T-cell (primary cell): ENCODE results near the gene GGT6. TPM values are rescaled to one million over a fixed set of nuclear protein-coding genes. Genes with fewer than 3 reads are reported as not detected.

Experiments used
- ATAC-seq, 4 experiments: fragments of 200-7000 bp in 3 of 4; fragments of 150-1000 bp in 1 of 4; cut with Tn5 transposase; replicated peaks in 1 of 4; 1 replicate in 3 of 4; 2 replicates in 1 of 4; pipeline ENCODE4 v1.10.0; 2021; ENCODE audit warnings: moderate library complexity in 3 of 4, mild to moderate bottlenecking in 2 of 4, moderate number of reproducible peaks in 1 of 4
- CTCF ChIA-PET, 2 donors: fragments of 300-600 bp; sonication (Branson Sonifier 250); formaldehyde crosslinking; loops; one replicate each; lab custom pipeline; 2022; ENCODE audit warnings: antibody characterized with exemption in 2 of 2; lab: Charles Lee
- POLR2A ChIA-PET, 2 donors: fragments of 300-600 bp; sonication (Branson Sonifier 250); formaldehyde crosslinking; loops; one replicate each; lab custom pipeline; 2022; ENCODE audit warnings: antibody characterized with exemption in 2 of 2; lab: Charles Lee
- DNase-seq, 35 experiments: peaks; one replicate each; pipeline versions ENCODE4 v3.0.0 to v3.0.0-alpha.2; 2013 to 2023
- H3K27ac ChIP-seq: one replicate; pipeline ENCODE4 v1.5.1; 2013; ENCODE audit warnings: low read length
- H3K27me3 ChIP-seq, 2 experiments: replicated peaks in 1 of 2; 1 replicate in 1 of 2; 2 replicates in 1 of 2; pipeline versions ENCODE4 v1.6.1 to v1.7.0; 2013; ENCODE audit warnings: low read length in 1 of 2, mixed read lengths in 1 of 2; ENCODE audit not compliant: control insufficient read depth in 2 of 2, insufficient read depth in 2 of 2; ENCODE audit errors: extremely low read depth in 1 of 2
- H3K36me3 ChIP-seq, 2 donors: 1 replicate in 1 of 2; 2 replicates in 1 of 2; pipeline versions ENCODE4 v1.6.1 to v1.7.0; 2013; ENCODE audit warnings: low read length in 1 of 2; ENCODE audit not compliant: control insufficient read depth in 2 of 2, insufficient read depth in 1 of 2; ENCODE audit errors: extremely low read depth in 1 of 2
- H3K4me1 ChIP-seq, 2 experiments: 1 replicate in 1 of 2; 2 replicates in 1 of 2; pipeline versions ENCODE4 v1.6.1 to v1.7.0; 2013; ENCODE audit warnings: low read length in 2 of 2, mixed read lengths in 1 of 2; ENCODE audit not compliant: insufficient read depth in 2 of 2, control insufficient read depth in 1 of 2; ENCODE audit errors: extremely low read depth in 1 of 2
- H3K4me3 ChIP-seq, 2 donors: 1 replicate in 1 of 2; 2 replicates in 1 of 2; pipeline versions ENCODE4 v1.5.1 to v1.7.0; 2013; ENCODE audit warnings: mild to moderate bottlenecking in 2 of 2, low read length in 1 of 2, moderate library complexity in 1 of 2; ENCODE audit not compliant: control insufficient read depth in 1 of 2; ENCODE audit errors: extremely low read depth in 1 of 2
- H3K9me3 ChIP-seq: 2 replicates; pipeline ENCODE4 v1.7.0; 2013
- H3K27ac Mint-ChIP-seq, 2 donors: one replicate each; pipeline ENCODE4 v1.8.0; 2020 to 2021; ENCODE audit warnings: mild to moderate bottlenecking in 2 of 2, mixed read lengths in 2 of 2
- H3K27me3 Mint-ChIP-seq, 2 donors: one replicate each; pipeline ENCODE4 v1.8.0; 2021 to 2022; ENCODE audit warnings: mixed read lengths in 2 of 2
- H3K36me3 Mint-ChIP-seq: one replicate; pipeline ENCODE4 v1.8.0; 2021; ENCODE audit warnings: mixed read lengths
- H3K4me1 Mint-ChIP-seq, 3 donors: one replicate each; pipeline ENCODE4 v1.8.0; 2020 to 2022; ENCODE audit warnings: mixed read lengths in 3 of 3, mild to moderate bottlenecking in 1 of 3
- H3K4me3 Mint-ChIP-seq, 3 donors: one replicate each; pipeline ENCODE4 v1.8.0; 2020 to 2022; ENCODE audit warnings: mild to moderate bottlenecking in 3 of 3, mixed read lengths in 3 of 3, moderate library complexity in 3 of 3
- H3K9me3 Mint-ChIP-seq, 3 donors: one replicate each; pipeline ENCODE4 v1.8.0; 2020 to 2022; ENCODE audit warnings: mixed read lengths in 3 of 3
- WGBS: methylation state at CpG from one replicate; pipeline ENCODE4 v1.1.5; 2013; ENCODE audit warnings: missing lambda C conversion rate; ENCODE audit not compliant: insufficient coverage; 5-methylcytosine and 5-hydroxymethylcytosine counted together
- total RNA-seq, 35 experiments: library from RNA in 6 of 35; stranded (reverse) in 6 of 35; fragments of 120-200 nt in 1 of 35; gene quantifications; one replicate each; pipeline versions ENCODE4 v1.2.1 to v1.2.4 and lab custom pipeline; 2013 to 2026

GGT6 gene
- total RNA-seq, 5 donors from 2014 or later (not counting 1 experiment from before 2014, with no cell fraction given): not detected

DNA sequence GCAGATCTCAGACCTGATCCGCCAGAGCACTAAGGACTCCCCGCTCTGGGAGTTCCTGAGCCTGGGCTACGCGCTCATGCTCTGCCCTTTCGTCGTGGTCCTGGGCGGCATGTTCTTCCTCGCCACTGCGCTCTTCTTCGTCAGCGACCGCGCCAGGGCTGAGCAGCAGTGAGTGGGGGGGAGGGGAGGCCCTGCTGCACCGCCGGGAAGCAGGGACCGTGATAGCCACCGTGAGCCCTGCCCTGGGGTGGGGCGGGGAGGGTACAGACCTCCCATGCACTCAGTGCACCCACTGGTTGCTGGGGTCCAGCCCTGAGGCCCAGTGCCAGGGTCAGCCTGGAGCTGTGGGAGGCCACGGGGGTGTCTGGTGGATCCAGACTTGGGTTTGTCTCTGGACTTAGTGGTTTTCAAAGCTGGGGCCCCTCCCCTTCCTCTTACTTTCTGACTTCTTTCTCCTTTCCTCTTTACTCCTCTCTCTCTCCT lies 24.1 kb downstream of the GGT6 start:
- peaks cover 0 to 5% (median 1%) of the 10 kb centered on the region in 3 donors for H3K4me1 Mint-ChIP-seq
- Histone ChIP-seq H3K4me1 (no peaks in the 10 kb centered on the region), H3K27ac (no peak overlapping the region), H3K36me3 (peaks cover 12 to 24% of the 10 kb centered on the region in 2 donors), H3K27me3 (peaks cover 0 to 40% of the 10 kb centered on the region in 2 experiments), H3K9me3 (no peaks in the 10 kb centered on the region), H3K4me3 (no peak overlapping the region)
- no peak overlapping the region for H3K27ac Mint-ChIP-seq
- H3K36me3 Mint-ChIP-seq: peaks cover 4% of the 10 kb centered on the region
- 71% methylated on average over 9 of the region's 19 CpGs for WGBS
- DNase-seq (no peak), ATAC-seq (peak in 1 of 4 experiments; percentile 14)
- H3K9me3 Mint-ChIP-seq: no peaks in the 10 kb centered on the region
- ChIA-PET CTCF (no interaction called here), POLR2A (no interaction called here)
- peaks cover 7% of the 10 kb centered on the region in 2 donors for H3K27me3 Mint-ChIP-seq
- H3K4me3 Mint-ChIP-seq: no peak overlapping the region

DNA sequence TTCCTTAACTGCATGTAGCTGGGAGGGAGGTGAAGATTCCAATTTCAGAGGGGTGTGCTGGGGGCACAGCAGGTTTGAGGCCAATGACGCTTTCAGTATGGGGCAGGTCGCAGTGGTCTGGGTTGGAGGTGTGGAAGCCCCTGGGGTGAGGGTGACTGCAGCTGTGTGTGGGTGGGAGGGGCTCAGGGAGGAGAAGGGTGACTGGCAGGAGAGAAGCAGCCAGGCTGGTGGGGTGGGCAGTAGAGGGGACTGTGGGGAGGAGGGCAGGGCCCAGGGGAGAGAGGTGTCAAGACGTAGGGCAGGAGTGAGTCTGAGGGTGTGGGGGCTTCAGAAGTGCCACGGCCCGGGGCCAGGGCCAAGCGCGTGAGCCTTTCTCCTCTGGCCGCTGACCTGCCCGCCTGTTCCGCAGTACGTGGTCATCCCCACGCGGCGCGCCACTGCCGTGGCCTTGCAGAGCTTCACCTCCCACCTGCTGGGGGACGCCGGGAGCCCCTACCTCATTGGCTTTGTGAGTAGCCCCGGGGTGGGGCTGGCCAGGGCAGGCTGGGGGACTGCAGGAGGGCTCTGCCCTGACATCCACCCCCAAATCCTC lies 24.6 kb downstream of the GGT6 start:
- H3K27ac Mint-ChIP-seq: no peak overlapping the region
- 83% methylated on average over 8 of the region's 19 CpGs for WGBS

DNA sequence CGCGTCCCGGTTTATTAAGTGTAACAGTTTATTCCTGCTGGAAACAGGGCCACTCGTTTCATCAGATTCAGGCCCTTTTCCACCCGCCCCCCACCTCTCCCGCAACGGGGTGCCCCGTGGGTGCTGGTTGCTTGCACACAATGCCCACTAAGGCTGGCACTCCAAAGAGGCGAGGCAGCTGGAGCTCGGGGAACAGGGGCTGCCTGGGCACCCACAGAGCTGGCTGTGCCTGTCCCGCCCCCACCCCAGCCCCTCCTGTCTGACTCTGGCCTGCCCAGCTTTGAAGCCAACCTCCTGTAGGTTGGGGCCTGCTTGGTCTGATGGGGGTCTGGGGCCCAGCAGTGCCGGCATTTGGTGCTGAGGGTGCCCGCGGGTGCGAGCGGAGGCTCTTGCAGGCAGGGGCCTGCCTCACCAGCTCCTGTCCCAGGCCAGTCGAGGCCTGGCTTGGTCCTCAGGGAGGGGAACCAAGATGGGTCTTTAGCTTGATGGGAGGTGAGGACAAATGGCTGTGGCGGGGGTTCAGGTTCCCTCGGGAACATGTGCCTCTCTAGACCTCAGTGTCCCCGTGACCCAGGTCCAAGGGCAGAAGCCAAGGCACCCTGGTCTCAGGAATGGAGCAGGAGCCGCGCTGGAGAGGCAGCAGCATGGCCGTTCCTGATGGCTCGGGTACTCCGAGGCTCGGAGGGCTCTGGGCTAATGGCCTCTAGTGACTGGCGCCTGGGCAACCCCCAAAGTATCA lies 25.3 kb downstream of the GGT6 start:
- Mint-ChIP-seq H3K4me3 (no peak overlapping the region), H3K9me3 (no peaks in the 10 kb centered on the region), H3K27ac (no peak overlapping the region), H3K27me3 (peaks cover 7% of the 10 kb centered on the region in 2 donors), H3K4me1 (peaks cover 0 to 5% (median 1%) of the 10 kb centered on the region in 3 donors), H3K36me3 (peaks cover 4% of the 10 kb centered on the region)
- DNase-seq: no peak
- H3K4me1 ChIP-seq: no peaks in the 10 kb centered on the region
- WGBS: 76% methylated on average over 19 of the region's 27 CpGs
- ChIA-PET CTCF (interaction anchor here in 1 of 2 donors (0.6 kb wide), 1 partner anchor 523 kb away, joined by 4 read pairs; no protein-coding TSS in a partner anchor), POLR2A (no interaction called here)
- no peak overlapping the region for H3K27ac ChIP-seq
- no peak overlapping the region for H3K4me3 ChIP-seq
- peaks cover 0 to 42% of the 10 kb centered on the region in 2 experiments for H3K27me3 ChIP-seq
- no peaks in the 10 kb centered on the region for H3K9me3 ChIP-seq
- H3K36me3 ChIP-seq: peaks cover 9 to 13% of the 10 kb centered on the region in 2 donors
- no peak for ATAC-seq

More for the DNA sequence above, 24.6 kb downstream of the GGT6 start:
- Mint-ChIP-seq H3K36me3 (peaks cover 4% of the 10 kb centered on the region), H3K4me1 (peaks cover 0 to 5% (median 1%) of the 10 kb centered on the region in 3 donors), H3K9me3 (no peaks in the 10 kb centered on the region), H3K27me3 (peaks cover 7% of the 10 kb centered on the region in 2 donors), H3K4me3 (no peak overlapping the region)
- no peak overlapping the region for H3K4me3 ChIP-seq
- H3K9me3 ChIP-seq: no peaks in the 10 kb centered on the region
- ATAC-seq (no peak), DNase-seq (no peak)
- peaks cover 11 to 19% of the 10 kb centered on the region in 2 donors for H3K36me3 ChIP-seq
- H3K4me1 ChIP-seq: no peaks in the 10 kb centered on the region
- CTCF ChIA-PET: no interaction called here
- POLR2A ChIA-PET: no interaction called here
- H3K27me3 ChIP-seq: peaks cover 0 to 42% of the 10 kb centered on the region in 2 experiments
- no peak overlapping the region for H3K27ac ChIP-seq

DNA sequence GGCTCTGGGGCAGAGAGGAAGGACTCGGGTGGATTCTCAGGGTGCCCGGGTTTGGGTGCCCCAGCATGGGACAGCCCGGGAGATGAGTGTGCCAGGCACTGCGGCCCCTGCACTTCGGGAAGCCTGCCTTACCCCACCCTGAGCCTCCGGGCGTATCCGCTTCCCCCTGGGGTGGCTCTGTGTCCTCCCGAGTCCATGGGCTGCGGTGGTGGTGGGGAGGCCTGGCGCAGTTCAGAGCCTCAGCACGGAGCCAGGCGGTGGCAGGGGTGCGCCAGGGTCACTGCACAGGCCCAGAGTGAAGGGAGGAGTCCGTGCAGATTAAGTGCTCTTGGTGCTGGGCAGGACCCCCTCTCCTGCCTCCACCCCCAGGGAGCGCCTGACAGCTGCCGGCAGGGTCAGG lies 25.9 kb downstream of the GGT6 start:
- WGBS: 89% methylated on average over 12 of the region's 17 CpGs
- DNase-seq: no peak
- peaks cover 0 to 42% of the 10 kb centered on the region in 2 experiments for H3K27me3 ChIP-seq
- Mint-ChIP-seq H3K9me3 (no peaks in the 10 kb centered on the region), H3K4me1 (peaks cover 0 to 5% (median 1%) of the 10 kb centered on the region in 3 donors), H3K4me3 (no peak overlapping the region), H3K36me3 (no peaks in the 10 kb centered on the region), H3K27me3 (peaks cover 7 to 9% of the 10 kb centered on the region in 2 donors), H3K27ac (no peak overlapping the region)
- no peak overlapping the region for H3K4me3 ChIP-seq
- no peaks in the 10 kb centered on the region for H3K4me1 ChIP-seq
- peaks cover 4 to 11% of the 10 kb centered on the region in 2 donors for H3K36me3 ChIP-seq
- CTCF ChIA-PET: interaction anchor here in 1 of 2 donors (0.6 kb wide), 1 partner anchor 524 kb away, joined by 4 read pairs; no protein-coding TSS in a partner anchor
- POLR2A ChIA-PET: no interaction called here
- ATAC-seq: no peak
- H3K27ac ChIP-seq: no peak overlapping the region
- no peaks in the 10 kb centered on the region for H3K9me3 ChIP-seq

DNA sequence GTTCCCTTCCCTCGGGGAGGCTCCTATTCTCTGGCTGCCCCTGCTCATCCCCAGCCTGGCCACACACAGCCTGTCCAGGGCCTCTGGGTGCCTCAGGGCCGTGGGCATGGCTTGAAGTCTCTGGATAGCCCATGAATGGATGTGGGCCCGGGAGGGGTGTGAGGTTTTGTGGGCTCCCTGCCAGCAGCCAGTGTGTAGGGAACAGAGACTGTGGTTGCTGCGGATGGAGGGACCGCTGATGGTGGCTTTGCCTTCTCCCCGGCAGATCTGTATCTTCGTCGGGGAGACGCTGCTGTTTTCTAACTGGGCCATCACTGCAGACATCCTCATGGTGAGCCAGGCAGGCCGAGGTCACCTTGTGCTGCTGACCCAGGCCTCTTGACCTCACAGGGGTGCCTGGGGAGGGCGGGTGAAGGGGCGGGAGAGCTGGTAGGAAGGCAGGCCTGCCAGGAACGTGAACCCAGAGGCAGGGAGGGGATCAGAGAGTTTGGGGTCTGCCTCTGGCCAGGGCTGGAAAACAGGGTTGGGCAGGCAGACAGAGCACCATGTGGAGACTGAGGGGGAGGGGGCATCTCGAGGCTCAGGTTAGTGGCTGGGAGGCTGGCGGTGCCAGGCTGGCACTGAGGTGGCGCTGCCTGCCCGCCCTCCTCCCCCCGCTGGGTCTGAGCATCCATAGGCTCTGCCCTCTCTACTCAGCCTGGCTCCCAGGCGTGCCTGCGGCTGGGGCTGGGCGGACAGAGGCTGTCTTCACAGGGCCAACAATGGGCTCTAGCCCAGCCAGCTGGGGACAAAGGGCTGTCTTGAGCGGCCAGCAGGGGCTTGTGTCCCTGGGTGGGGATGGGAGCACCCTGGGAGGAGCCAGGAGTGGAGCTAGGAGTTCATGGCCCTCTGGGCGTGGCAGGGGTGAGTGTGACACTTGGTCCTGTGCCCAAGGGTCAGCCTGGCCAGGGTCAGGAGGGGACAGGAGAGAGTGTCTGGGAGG lies 26.6 kb downstream of the GGT6 start:
- no peak for DNase-seq
- peaks cover 0 to 42% of the 10 kb centered on the region in 2 experiments for H3K27me3 ChIP-seq
- H3K4me1 ChIP-seq: no peaks in the 10 kb centered on the region
- Mint-ChIP-seq H3K27ac (no peak overlapping the region), H3K36me3 (no peaks in the 10 kb centered on the region), H3K4me3 (no peak overlapping the region), H3K4me1 (peaks cover 0 to 5% (median 1%) of the 10 kb centered on the region in 3 donors), H3K27me3 (peaks cover 7 to 11% of the 10 kb centered on the region in 2 donors), H3K9me3 (no peaks in the 10 kb centered on the region)
- no peaks in the 10 kb centered on the region for H3K9me3 ChIP-seq
- ATAC-seq: peak in 1 of 4 experiments; percentile 19
- peaks cover 0 to 5% of the 10 kb centered on the region in 2 donors for H3K36me3 ChIP-seq
- H3K27ac ChIP-seq: no peak overlapping the region
- 55% methylated on average over 17 of the region's 23 CpGs for WGBS
- ChIA-PET CTCF (no interaction called here), POLR2A (no interaction called here)
- H3K4me3 ChIP-seq: no peak overlapping the region
